G401 (cell line): ENCODE measurements around the gene INSL3. TPM values are rescaled to one million over a fixed set of nuclear protein-coding genes. Genes with fewer than 3 reads are reported as not detected.
A peak's percentile ranks its signal among the peaks of the same experiment; 100 is the strongest.

ENCODE experiments used
- DNase-seq: peaks from one replicate; pipeline ENCODE4 v3.0.0-alpha.2; 2015; ENCODE audit warnings: low spot score
- in situ Hi-C: cut with HindIII; loops from 2 replicates; pipeline ENCODE4 v1.10.0; 2016; ENCODE audit warnings: low sequenced_read_pairs, mixed read lengths
- total RNA-seq: library from RNA; depleted of rRNA; stranded (reverse); fragments of >200 nt; shearing (Covaris generic); gene quantifications from 2 replicates; pipeline ENCODE4 v1.2.3, GENCODE V29; 2014

Gene INSL3
- total RNA-seq, 1 experiment from 2014 or later: not detected

DNA sequence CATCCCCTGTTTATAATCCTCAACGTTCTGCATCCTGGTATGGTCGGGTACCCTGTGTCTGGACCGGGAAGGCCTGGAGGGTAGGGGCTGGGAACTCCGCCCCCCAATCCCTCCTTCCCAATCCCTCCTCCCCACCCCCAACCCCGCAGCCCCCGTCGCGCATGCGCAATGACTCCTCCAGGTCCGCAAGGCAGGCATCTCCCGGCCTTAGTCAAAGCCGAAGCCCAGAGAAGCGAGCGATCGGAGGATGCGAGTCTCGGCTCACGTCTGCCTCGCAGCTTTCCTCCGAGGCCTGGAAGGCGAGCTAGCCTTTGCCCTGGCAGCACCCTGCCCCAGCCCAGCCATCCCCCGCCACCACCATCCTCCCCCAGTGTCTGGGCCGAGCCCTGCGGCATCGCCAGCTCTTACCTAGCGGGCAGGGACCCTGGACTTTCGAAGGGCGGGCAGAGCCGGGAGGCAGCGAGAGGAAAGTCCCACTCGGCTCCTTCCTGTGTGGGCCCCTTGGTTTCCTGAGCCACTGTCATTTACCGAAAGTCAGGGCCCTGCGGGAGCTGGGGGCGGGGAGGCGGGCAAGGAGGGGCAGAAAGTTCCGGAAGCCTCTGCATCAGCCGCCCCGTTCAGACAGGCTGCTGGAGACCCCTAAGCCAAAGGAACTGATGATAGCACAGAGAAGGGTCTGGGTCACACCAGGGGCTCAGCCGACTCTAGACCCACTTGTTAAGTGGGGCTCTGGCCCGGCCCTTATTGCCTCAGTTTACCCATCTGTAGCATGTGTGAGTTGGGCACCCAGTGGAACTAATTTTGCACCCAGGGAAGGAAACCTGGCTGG lies 26.4 kb upstream of the INSL3 start, which contains the start of gene JAK3:
Gene JAK3 (minus strand): TSS at position 445 of the 829 bp plus-strand sequence. CDS start 3,565 bp downstream, outside the sequence.
- DNase-seq: peak; percentile 66
- in situ Hi-C loops: no loop called here

GRCh38 chr19:17846146-17846545 lies 24.8 kb upstream of the INSL3 start:
- in situ Hi-C loops: no loop called here
- no peak for DNase-seq

GRCh38 chr19:17843908-17844490 lies 22.7 kb upstream of the INSL3 start:
- in situ Hi-C loops: no loop called here
- no peak for DNase-seq

- DNase-seq: no peak
- in situ Hi-C loops: no loop called here
Observed at GRCh38 chr19:17843292-17843827, 22.0 kb upstream of the INSL3 start.

DNA sequence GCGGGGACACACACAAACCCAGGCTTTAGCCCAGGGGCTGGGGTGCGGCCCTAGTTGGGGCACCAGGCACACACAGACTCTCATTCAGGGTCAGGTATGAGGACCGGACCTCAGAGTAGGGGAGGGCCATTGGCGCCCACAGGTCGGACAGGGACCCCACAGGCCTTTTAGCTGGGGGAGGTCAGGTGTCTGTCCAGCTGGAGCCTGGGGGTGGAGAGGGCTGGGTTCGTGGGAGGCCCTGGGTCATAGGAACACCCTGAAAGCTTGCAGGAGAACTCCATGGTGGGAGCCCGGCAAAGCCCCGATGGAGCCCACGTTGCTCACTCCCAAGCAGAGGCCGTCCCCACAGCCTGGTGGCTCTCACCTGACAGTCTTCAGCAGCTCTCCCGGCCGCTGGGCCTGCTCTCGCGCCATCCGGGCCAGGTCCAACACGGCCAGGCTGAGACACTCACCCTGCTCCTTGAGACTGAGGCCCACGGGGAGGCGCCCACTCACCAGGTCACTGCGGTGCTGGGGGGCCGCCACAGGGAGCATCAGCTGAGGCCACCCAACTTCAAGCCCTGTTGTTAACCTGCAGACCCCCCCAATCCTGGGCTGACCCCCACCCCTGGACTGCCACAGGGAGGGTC lies 21.5 kb upstream of the INSL3 start:
- in situ Hi-C loops: no loop called here
- DNase-seq: no peak

DNA sequence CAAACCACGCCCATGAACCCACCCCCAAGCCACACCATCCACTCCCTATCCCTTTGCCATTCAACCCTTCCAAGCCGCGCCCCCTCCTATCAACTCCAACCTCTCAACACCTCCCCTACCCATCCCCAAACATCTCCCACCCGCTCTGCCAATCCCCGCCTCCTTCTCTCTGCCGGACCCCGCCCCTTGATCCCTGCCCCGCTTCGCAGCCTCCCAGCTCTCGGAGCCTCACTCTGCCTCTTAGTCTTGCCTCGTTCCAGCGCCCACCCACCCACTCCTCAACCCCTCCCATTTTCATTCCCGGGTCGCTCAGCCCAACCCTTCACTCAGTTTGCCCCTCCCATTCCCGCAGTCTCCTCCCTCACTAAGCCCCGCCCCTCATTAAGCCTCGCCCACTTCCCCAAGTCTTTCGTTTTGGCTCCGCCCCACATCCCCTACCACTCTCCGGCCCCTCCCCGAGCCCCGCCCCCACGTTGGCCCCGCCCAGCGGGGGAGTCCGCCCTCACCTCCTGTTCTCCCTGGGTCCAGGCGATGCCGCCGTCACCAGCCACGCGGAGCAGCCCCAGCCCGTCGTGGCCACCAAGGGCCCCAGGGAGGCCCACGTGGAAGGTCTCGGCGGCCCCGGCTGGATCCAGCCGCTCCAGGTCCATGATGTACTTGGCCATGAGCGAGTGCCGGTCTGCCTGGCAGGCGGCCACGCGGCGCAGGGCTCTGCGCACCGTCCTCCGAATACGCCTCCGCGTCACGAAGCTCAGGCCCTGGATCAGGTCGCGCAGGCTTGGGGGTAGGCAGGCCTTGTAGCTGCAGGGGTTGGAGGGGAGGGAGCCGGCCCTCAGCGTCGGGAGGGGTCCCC lies 20.7 kb upstream of the INSL3 start:
- in situ Hi-C loops: no loop called here
- peak; percentile 94 for DNase-seq

- in situ Hi-C loops: no loop called here
- no peak for DNase-seq
Observed at GRCh38 chr19:17841371-17841809, 20.1 kb upstream of the INSL3 start.

DNA sequence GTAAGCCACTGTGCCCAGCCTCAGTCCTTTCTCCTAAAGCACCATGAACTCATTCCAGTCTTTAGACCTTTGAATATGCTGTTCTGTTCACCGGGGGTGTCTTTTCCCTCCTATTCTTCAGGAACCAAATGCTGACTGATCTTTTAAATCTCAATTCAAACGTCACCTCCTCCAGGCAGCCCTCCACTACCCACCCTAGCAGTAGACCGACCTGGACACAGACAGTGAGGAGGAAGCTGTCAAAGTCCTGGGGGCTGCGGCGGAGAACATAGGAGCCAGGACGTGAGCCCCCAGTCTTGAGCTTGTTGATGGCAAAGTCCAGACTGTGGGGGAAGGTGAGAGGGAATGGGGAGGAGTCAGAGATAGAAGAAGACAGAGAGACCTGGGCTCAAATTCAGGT lies 18.7 kb upstream of the INSL3 start:
- DNase-seq: no peak
- in situ Hi-C loops: no loop called here

- in situ Hi-C loops: no loop called here
- no peak for DNase-seq
Observed at GRCh38 chr19:17837972-17838371, 16.7 kb upstream of the INSL3 start.

DNA sequence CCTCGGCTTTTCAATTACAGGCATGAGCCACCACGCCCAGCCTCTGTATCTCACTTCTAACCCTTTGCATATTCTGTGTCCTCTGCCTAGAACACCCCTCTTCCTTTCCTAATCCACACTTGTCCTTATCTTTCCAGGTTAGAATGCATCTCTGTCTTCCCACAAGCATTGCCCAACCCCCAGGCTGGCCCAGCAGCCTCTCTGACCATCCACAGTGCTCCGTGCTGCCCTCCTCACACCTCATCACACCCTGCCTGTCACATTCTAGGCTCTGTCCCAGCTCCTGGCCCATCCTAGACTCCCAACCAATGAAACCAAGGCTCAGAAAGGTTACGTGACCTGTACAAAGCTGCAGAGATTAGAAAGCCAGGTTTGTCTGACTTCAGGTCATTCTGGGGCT lies 15.2 kb upstream of the INSL3 start:
- in situ Hi-C loops: no loop called here
- peak; percentile 34 for DNase-seq

DNA sequence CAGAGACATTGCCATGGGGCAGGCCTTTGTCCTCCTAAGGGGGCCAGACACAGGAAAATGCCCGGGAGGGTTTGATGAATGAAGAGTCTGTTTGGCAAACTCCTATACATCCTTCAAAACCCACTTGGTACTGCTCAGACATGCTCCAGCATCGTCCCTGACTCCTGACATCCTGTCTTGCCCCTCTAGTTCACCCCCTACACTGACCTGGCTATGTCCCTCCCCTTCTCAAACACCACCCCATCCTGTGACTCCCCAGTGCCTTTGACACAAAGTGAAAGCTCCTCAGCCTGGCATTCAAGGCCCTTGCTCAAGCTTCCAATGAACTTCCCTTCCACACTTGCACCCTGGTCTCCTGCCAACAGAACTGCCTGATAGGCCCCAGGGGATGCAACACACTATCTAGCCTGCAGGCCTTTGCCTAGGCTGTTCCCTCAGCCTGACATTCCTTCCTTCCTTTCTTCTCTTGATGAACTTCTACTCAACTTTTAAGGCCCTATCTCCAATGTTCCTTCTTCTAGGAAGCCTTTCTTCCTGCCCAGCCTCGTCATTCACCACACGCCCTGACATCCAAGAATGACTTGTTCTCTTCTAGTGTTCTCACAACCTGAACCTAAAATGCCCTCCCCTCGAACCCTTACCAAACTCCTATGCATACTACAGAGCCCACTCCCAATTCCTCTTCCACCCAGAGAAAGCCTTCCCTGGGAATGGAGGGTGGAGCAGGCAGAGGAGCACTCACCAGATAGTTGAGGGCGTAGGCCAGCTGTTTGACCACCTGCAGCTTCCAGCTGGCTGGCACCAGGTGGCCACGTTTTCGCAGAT lies 14.1 kb upstream of the INSL3 start:
- in situ Hi-C loops: no loop called here

GRCh38 chr19:17834350-17835181 lies 13.2 kb upstream of the INSL3 start:
- in situ Hi-C loops: no loop called here
- DNase-seq: no peak

More for the DNA sequence above, 14.1 kb upstream of the INSL3 start:
- DNase-seq: no peak

DNA sequence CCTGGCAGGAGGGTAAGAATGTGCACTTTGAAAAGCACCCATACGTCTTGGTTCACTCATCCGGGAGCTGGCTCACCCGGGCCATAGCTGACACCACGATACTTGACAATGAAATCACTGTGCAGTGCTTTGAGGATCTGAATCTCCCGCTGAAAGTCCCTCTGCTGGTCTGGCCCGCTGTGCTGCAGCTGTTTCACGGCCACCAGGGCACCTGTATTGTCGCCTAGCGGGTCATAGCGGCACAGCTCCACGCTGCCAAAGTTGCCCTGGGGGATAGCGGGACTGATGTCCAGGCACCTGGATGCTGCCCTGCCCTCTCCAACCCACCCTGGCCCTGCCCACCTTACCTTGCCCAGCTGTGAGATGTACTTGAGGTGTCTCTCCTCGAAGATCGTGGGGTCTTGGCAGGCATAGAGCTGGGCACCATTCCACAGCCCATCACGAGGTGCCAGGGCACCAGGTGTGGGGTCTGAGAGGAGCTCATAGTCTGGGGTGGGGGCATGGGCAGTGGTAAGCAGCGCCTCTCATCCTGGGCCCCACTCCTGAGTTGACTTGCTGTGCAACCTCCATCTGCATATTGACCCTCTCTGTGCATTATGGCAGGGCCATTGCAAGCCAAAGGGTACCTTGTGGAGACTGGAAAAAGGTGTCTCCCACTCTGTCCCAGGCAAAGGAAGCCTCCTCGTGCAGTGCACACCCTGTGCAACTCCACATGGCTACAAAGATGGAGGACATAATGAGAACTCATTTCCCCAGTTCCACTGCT lies 11.3 kb upstream of the INSL3 start:
- DNase-seq: no peak
- in situ Hi-C loops: no loop called here

- DNase-seq: no peak
Observed at GRCh38 chr19:17831419-17831888, 10.1 kb upstream of the INSL3 start.

GRCh38 chr19:17830567-17831418 lies 9.5 kb upstream of the INSL3 start:
- peak; percentile 99 for DNase-seq
- in situ Hi-C loops: no loop called here

More at GRCh38 chr19:17831419-17831888, 10.1 kb upstream of the INSL3 start:
- in situ Hi-C loops: no loop called here
